PC-3 (cell line): ENCODE measurements around the gene ZNF672. TPM values are rescaled to one million over a fixed set of nuclear protein-coding genes. Genes with fewer than 3 reads are reported as not detected.
A peak's percentile ranks its signal among the peaks of the same experiment; 100 is the strongest.

Source experiments
- ATAC-seq: fragments of 200-7000 bp; cut with Tn5 transposase; 2 replicates; pipeline ENCODE4 v1.9.1; 2020; ENCODE audit warnings: mild to moderate bottlenecking, moderate library complexity
- BruUV-seq: library from RNA; stranded (reverse); fragments of 400-500 nt; replicated peaks from 2 replicates; lab custom pipeline; 2021; lab: Mats Ljungman, UMichigan
- CTCF ChIA-PET: fragments of 300-600 bp; sonication (Branson Sonifier 250); formaldehyde crosslinking; loops from one replicate; lab custom pipeline; 2022; ENCODE audit warnings: antibody characterized with exemption; lab: Charles Lee
- POLR2A ChIA-PET: fragments of 300-600 bp; sonication (Branson Sonifier 250); formaldehyde crosslinking; loops from one replicate; lab custom pipeline; 2022; ENCODE audit warnings: antibody characterized with exemption; ENCODE audit not compliant: unreplicated experiment; lab: Charles Lee
- DNase-seq: peaks from one replicate; pipeline ENCODE4 v3.0.0-alpha.2; 2015
- H2AFZ ChIP-seq: fragments of 300-600 bp; sonication (generic); 2 replicates; pipeline ENCODE4 v1.6.0; 2016; ENCODE audit warnings: antibody characterized with exemption, low read length
- H3F3A ChIP-seq: fragments of 300-600 bp; sonication (generic); one replicate; pipeline ENCODE4 v1.6.0; 2017; ENCODE audit warnings: antibody characterized with exemption, low read length, control low read depth, mild to moderate bottlenecking; ENCODE audit not compliant: unreplicated experiment
- H3K27ac ChIP-seq: fragments of 300-600 bp; sonication (generic); 2 replicates; pipeline ENCODE4 v1.5.1; 2016; ENCODE audit warnings: mild to moderate bottlenecking, low read length
- H3K27me3 ChIP-seq: fragments of 300-600 bp; sonication (generic); 2 replicates; pipeline ENCODE4 v1.6.1; 2016; ENCODE audit warnings: low read length, mixed read lengths
- H3K36me3 ChIP-seq: fragments of 300-600 bp; sonication (generic); 2 replicates; pipeline ENCODE4 v1.6.1; 2016; ENCODE audit warnings: low read depth, mixed run types, low read length, mixed read lengths
- H3K4me1 ChIP-seq: fragments of 300-600 bp; sonication (generic); 2 replicates; pipeline ENCODE4 v1.5.1; 2016; ENCODE audit warnings: low read length; ENCODE audit not compliant: insufficient read depth
- H3K4me2 ChIP-seq: fragments of 300-600 bp; sonication (generic); 2 replicates; pipeline ENCODE4 v1.6.0; 2016; ENCODE audit warnings: low read length
- H3K4me3 ChIP-seq: fragments of 300-600 bp; sonication (generic); 2 replicates; pipeline ENCODE4 v1.5.1; 2016; ENCODE audit warnings: mild to moderate bottlenecking, low read length, mixed read lengths
- H3K79me2 ChIP-seq: fragments of 300-600 bp; sonication (generic); 2 replicates; pipeline ENCODE4 v1.6.1; 2017; ENCODE audit warnings: low read length, mixed read lengths
- H3K9ac ChIP-seq: fragments of 300-600 bp; sonication (generic); 2 replicates; pipeline ENCODE4 v1.6.0; 2016; ENCODE audit warnings: mild to moderate bottlenecking, low read length
- H3K9me2 ChIP-seq: fragments of 300-600 bp; sonication (generic); replicated peaks from 2 replicates; pipeline ENCODE4 v1.6.1; 2016; ENCODE audit warnings: mixed run types, low read length, mixed read lengths
- H3K9me3 ChIP-seq: fragments of 300-600 bp; sonication (generic); 2 replicates; pipeline ENCODE4 v1.6.1; 2016; ENCODE audit warnings: low read length, mixed read lengths
- H4K20me1 ChIP-seq: fragments of 300-600 bp; sonication (generic); 2 replicates; pipeline ENCODE4 v1.6.1; 2016; ENCODE audit warnings: low read length, mixed read lengths
- EZH2 ChIP-seq: fragments of 300-600 bp; sonication (generic); IDR thresholded peaks from one replicate; pipeline ENCODE4 v1.6.1; 2017; ENCODE audit warnings: antibody characterized with exemption, mild to moderate bottlenecking, low read length; ENCODE audit not compliant: unreplicated experiment
- EZH2phosphoT487 ChIP-seq: fragments of 300-600 bp; sonication (generic); IDR thresholded peaks from 2 replicates; pipeline ENCODE4 v1.6.1; 2018; ENCODE audit warnings: mild to moderate bottlenecking, antibody characterized with exemption, low read length, borderline replicate concordance
- intact Hi-C: fragments of 100-400 bp; cut with micrococcal nuclease; formaldehyde crosslinking; loops from 2 replicates; pipeline ENCODE4 v1.9.0; 2023
- total RNA-seq: library from RNA; depleted of rRNA; stranded (reverse); fragments of >200 nt; gene quantifications from 2 replicates; pipeline ENCODE4 v1.2.3, GENCODE V29; 2014
- TF ChIP-seq, protein P1 (sequence below): fragments of 300-600 bp; sonication (generic); conservative IDR thresholded peaks from 2 replicates; pipeline ENCODE4 v1.5.1; 2017; ENCODE audit warnings: antibody characterized with exemption, low read depth, mild to moderate bottlenecking, low read length

Gene ZNF672
- total RNA-seq, 1 experiment from 2014 or later, result 83.9 TPM

DNA sequence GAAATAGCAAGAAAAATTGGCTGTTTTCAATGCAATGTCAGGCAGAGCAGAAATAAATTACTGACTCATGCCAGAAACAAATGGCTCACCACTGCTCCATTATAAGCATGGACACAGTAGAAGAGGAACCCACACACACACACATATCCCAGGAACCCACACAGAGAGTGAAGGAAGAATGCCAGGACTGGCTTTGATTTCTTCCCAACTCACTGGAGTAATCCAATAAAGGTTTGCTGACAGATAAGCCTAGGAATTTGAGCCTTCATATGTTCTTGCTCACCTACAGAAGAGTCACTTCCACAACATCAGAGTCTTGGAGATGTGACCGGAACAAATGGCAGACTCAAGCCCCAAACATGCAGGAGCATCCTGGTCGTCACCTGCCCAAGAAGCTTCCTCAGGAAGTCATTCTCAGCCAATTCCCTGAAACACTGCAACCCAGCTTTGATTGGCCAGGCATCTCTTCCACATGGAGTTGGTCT, 14.5 kb upstream of the ZNF672 start:
- Histone ChIP-seq H3K4me1 (peaks cover 64% of the 10 kb centered on the region), H3K9ac (peak overlapping the region; percentile 62)

DNA sequence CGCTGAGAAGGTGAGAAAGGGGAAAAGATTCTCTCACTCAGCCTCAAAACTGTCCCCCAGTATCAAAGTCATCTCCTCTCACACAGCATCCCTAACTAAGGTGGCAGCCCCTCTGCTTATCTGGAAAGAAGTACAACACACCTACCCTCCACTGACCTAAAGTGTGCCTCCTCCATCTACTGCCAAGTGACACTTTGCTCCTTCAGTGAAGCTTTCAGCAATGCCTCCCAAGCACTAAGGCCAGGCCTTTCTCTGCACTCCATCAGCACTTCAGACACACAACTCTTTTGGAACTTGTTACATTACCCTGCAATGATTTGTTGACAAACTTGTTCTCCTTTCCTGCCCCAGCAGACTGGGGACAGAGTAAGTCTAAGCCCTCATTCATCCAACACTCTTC, 13.7 kb upstream of the ZNF672 start:
- H3K4me3 ChIP-seq, result peak overlapping the region; percentile 73
- H3K9me3 ChIP-seq, result no peaks in the 10 kb centered on the region
- H3K9me2 ChIP-seq, result no peaks in the 10 kb centered on the region
- H3K4me2 ChIP-seq, result peak overlapping the region; percentile 88
- ATAC-seq, result no peak
- H3K4me1 ChIP-seq, result peaks cover 69% of the 10 kb centered on the region
- no peaks in the 10 kb centered on the region for H3K27me3 ChIP-seq
- no peak for TF ChIP-seq EZH2phosphoT487
- TF ChIP-seq, protein P1, sequence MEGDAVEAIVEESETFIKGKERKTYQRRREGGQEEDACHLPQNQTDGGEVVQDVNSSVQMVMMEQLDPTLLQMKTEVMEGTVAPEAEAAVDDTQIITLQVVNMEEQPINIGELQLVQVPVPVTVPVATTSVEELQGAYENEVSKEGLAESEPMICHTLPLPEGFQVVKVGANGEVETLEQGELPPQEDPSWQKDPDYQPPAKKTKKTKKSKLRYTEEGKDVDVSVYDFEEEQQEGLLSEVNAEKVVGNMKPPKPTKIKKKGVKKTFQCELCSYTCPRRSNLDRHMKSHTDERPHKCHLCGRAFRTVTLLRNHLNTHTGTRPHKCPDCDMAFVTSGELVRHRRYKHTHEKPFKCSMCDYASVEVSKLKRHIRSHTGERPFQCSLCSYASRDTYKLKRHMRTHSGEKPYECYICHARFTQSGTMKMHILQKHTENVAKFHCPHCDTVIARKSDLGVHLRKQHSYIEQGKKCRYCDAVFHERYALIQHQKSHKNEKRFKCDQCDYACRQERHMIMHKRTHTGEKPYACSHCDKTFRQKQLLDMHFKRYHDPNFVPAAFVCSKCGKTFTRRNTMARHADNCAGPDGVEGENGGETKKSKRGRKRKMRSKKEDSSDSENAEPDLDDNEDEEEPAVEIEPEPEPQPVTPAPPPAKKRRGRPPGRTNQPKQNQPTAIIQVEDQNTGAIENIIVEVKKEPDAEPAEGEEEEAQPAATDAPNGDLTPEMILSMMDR, result no peak
- TF ChIP-seq EZH2, result no peak
- no peaks in the 10 kb centered on the region for H4K20me1 ChIP-seq
- ChIA-PET POLR2A (no interaction called here), CTCF (no interaction called here)
- H3K36me3 ChIP-seq, result peaks cover 22% of the 10 kb centered on the region
- peak overlapping the region; percentile 80 for H3K9ac ChIP-seq
- no peak for DNase-seq
- intact Hi-C loops, result loop anchor here (5.0 kb wide), 1 partner anchor 122 kb away; the partner anchor contains the start of gene OR14I1
- H3K79me2 ChIP-seq, result peaks cover 62% of the 10 kb centered on the region
- H2AFZ ChIP-seq, result no peak overlapping the region
- H3F3A ChIP-seq, result peaks cover 5% of the 10 kb centered on the region
- H3K27ac ChIP-seq, result peak overlapping the region; percentile 85
- BruUV-seq, result no TSS peak

More for the DNA sequence above, 14.5 kb upstream of the ZNF672 start:
- H3K27ac ChIP-seq, result peak overlapping the region; percentile 85
- H3K4me2 ChIP-seq, result peak overlapping the region; percentile 88
- intact Hi-C loops, result loop anchor here (1.0 to 5.0 kb wide), 2 partner anchors 12 to 121 kb away; partner anchors contain the start of gene OR14I1
- TF ChIP-seq EZH2, result no peak
- no peak for TF ChIP-seq EZH2phosphoT487
- TF ChIP-seq, protein P1, result no peak
- peak overlapping the region; percentile 73 for H3K4me3 ChIP-seq
- H3K9me2 ChIP-seq, result no peaks in the 10 kb centered on the region
- peaks cover 5% of the 10 kb centered on the region for H3F3A ChIP-seq
- H4K20me1 ChIP-seq, result no peaks in the 10 kb centered on the region
- no peaks in the 10 kb centered on the region for H3K9me3 ChIP-seq
- peaks cover 69% of the 10 kb centered on the region for H3K79me2 ChIP-seq
- DNase-seq (peak; percentile 98), ATAC-seq (peak; percentile 33)
- BruUV-seq, result no TSS peak
- H2AFZ ChIP-seq, result no peak overlapping the region
- ChIA-PET CTCF (no interaction called here), POLR2A (no interaction called here)
- H3K27me3 ChIP-seq, result no peaks in the 10 kb centered on the region
- peaks cover 29% of the 10 kb centered on the region for H3K36me3 ChIP-seq

- no peak for DNase-seq
- peaks cover 5% of the 10 kb centered on the region for H3F3A ChIP-seq
- H3K9ac ChIP-seq, result peak overlapping the region; percentile 80
- intact Hi-C loops, result loop anchor here (5.0 kb wide), 1 partner anchor 122 kb away; the partner anchor contains the start of gene OR14I1
- peak overlapping the region; percentile 73 for H3K4me3 ChIP-seq
- ChIA-PET CTCF (no interaction called here), POLR2A (no interaction called here)
- no peak overlapping the region for H2AFZ ChIP-seq
- H4K20me1 ChIP-seq, result no peaks in the 10 kb centered on the region
- H3K79me2 ChIP-seq, result peaks cover 58% of the 10 kb centered on the region
- H3K4me2 ChIP-seq, result peak overlapping the region; percentile 88
- no peaks in the 10 kb centered on the region for H3K9me2 ChIP-seq
- peaks cover 69% of the 10 kb centered on the region for H3K4me1 ChIP-seq
- H3K9me3 ChIP-seq, result no peaks in the 10 kb centered on the region
- TF ChIP-seq EZH2 (no peak), EZH2phosphoT487 (no peak)
- TF ChIP-seq, protein P1, result no peak
- no TSS peak for BruUV-seq
- ATAC-seq, result no peak
- H3K36me3 ChIP-seq, result peaks cover 22% of the 10 kb centered on the region
- peak overlapping the region; percentile 85 for H3K27ac ChIP-seq
- no peaks in the 10 kb centered on the region for H3K27me3 ChIP-seq
Measured at GRCh38 chr1:248824701-248825100, 13.3 kb upstream of the ZNF672 start.
